ENCODE measurements around the gene MEN1.

DNA sequence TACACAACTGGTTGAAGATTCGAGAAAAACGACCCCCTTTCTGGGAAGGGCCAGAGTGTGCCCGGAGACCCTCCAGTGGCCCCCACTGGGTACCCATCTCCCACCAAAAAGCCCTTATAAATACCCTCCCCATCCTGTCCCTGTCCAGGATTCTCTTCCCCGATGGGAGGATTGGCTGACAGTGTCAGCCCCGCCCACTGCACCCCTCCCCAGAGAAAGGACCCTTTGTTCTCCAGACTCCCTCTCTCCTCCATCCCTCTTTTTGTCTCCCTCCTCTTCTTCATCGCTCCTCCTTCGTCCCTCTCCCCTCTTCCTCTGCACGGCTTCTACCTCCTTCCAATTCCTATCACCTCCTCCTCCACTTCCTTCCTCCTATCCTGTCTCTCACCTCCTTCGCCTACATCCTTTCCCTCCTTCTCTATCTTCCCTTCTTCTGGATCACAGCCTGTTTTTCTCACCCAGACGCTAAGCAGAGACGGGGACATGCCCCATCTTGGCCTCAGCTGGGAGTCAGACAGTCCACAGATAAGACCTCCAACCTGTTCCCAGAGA is 13.3 kb upstream of the MEN1 start:
- TF ChIP-seq CTCF (conservative IDR thresholded peaks at IDR 0.05; ENCODE audit: low read depth, low read length) (no peak), EZH2 (IDR thresholded peaks at IDR 0.05; ENCODE audit: low read length, unreplicated experiment) (no peak), EZH2phosphoT487 (IDR thresholded peaks at IDR 0.05; ENCODE audit: borderline replicate concordance, low read length) (no peak)
